HG03025 (cell line): ENCODE data around the gene STXBP2.

ENCODE experiments used
- ATAC-seq: cut with Tn5 transposase; IDR thresholded peaks from one replicate; pipeline ENCODE4 v1.9.1; 2021; ENCODE audit warnings: mild to moderate bottlenecking, moderate library complexity; ENCODE audit not compliant: unreplicated experiment, low FRiP score

STXBP2 gene

GRCh38 chr19:7676854-7677253 is 39.9 kb downstream of the STXBP2 start, which contains the start of gene MCEMP1:
Gene MCEMP1, plus strand, starts transcription at chr19:7677090. Its CDS starts 31 bp downstream, at chr19:7677121.
- no peak for ATAC-seq

DNA sequence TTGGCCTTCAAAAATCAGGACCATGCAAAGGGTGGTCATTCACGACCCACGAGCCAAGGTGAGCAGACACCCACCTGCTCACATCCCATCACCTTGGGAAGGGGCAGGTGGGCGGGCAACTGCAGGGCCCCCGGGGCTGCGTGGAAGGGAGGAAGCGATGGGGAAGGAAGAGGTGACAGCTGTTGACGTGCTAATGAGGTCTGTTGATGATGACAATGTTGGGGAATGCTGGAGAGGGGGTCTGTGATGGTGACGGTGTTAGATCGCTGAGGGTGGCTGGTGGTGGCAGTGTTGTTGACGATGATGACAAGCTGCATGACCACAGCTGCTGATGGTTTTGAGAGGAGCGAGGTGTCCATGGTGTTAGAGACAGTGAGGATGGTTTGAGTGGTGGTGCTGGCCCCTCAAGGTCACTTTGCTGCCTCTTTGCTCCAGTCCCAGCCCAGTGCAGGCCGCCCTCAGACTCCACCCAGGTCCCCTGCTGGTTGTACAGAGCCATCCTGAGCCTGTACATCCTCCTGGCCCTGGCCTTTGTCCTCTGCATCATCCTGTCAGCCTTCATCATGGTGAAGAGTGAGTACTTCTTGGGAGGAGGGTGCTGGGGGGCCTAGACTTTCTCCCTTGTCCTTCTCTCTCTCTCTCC is 40.9 kb downstream of the STXBP2 start:
- ATAC-seq = no peak

DNA sequence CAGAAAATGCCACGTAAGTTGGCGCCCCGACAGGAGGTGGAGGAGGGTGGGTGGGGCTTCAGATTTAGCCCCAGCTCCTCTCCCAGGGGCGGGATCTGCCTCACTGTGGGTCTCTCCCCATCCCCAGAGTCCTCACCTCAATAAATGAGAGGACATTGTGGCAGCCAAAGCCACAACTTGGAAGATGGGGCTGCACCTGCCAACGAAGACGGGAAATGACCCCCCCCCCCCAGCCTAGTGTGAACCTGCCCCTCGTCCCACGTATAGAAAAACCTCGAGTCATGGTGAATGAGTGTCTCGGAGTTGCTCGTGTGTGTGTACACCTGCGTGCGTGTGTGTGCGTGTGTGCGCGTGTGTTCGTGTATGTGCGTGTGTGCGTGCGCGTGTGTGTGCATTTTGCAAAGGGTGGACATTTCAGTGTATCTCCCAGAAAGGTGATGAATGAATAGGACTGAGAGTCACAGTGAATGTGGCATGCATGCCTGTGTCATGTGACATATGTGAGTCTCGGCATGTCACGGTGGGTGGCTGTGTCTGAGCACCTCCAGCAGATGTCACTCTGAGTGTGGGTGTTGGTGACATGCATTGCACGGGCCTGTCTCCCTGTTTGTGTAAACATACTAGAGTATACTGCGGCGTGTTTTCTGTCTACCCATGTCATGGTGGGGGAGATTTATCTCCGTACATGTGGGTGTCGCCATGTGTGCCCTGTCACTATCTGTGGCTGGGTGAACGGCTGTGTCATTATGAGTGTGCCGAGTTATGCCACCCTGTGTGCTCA is 42.3 kb downstream of the STXBP2 start:
- ATAC-seq = no peak

- ATAC-seq = no peak
Observed at GRCh38 chr19:7679771-7680605, 43.1 kb downstream of the STXBP2 start.

- ATAC-seq = peak; percentile 51
Observed at GRCh38 chr19:7680606-7681339, 43.9 kb downstream of the STXBP2 start, which contains the start of gene TRAPPC5. Gene TRAPPC5, plus strand, starts transcription at chr19:7680833. Its CDS starts 1,421 bp downstream, at chr19:7682254.

DNA sequence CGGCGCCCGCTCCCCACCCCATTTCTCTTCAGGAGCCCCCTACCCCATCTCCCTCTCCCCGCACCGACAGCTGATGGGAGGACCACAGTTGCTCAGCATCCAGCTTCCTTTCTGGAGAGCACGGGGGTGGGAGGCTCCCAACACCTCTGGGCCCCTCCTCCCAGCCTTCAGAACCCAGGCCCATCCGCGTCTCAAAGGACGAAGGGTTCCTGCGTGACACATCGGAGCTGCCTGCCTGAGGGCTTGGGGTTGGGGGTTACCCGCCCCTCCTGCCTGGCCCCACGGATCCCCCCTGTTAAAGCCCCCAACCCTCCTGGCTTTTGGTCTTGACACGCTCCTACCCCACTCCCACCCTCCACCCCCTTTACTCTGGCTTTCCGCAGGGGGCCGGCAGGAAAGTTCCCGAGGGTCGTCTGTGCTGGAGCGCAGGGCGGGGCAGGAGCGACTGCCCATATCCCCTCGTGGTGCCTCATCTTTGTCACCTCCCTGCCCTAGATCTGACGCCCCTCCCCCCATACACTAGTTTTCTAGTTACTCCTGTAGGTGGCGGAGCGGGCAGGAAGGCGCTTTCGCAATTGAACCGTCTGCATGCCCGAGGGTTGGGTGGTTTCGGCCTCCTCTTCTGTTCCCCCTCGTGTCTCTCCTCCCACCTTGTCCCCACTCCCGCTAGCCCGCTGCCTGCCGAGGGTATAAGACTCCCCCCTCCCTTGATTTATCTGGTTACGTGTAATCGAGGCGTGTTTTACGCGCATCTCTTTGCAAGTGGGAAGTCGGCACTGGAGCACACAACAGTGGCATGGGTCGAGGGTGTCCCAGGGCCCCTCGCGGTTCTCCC is 44.6 kb downstream of the STXBP2 start:
- ATAC-seq = no peak

DNA sequence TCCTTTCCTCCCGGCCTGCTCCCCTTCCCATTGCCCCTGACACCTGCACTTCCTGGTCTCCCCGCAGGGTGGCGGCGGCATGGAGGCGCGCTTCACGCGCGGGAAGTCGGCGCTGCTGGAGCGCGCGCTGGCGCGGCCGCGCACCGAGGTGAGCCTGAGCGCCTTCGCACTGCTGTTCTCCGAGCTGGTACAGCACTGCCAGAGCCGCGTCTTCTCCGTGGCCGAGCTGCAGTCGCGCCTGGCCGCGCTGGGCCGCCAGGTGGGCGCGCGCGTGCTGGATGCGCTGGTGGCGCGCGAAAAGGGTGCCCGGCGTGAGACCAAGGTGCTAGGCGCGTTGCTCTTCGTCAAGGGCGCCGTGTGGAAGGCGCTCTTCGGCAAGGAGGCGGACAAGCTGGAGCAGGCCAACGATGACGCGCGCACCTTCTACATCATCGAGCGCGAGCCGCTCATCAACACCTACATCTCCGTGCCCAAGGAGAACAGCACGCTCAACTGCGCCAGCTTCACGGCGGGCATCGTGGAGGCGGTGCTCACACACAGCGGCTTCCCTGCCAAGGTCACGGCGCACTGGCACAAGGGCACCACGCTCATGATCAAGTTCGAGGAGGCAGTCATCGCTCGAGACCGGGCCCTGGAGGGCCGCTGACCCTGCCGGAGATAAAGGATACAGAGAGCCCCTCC is 45.4 kb downstream of the STXBP2 start:
- no peak for ATAC-seq

GRCh38 chr19:7685546-7686445 is 48.9 kb downstream of the STXBP2 start:
- no peak for ATAC-seq

DNA sequence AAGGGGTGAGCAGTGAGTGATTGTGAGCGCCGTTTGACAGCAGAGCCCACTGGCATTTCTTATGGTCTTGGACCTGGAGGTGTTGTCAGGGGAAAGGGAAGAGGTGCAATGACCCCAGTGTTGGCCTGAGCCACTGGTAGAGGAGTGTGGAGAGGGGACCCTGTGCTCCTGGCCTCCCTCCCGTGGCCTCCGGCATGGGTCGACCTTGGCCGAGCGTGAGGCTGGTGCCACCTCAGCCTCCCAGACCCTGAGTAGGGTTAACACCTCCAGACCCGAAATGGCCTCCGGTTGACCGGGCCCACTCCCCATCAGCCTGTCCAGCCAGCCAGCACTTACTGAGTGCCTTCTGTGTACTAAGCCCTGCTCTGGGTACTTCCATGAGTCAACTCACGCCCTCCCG is 50.3 kb downstream of the STXBP2 start:
- ATAC-seq = no peak

DNA sequence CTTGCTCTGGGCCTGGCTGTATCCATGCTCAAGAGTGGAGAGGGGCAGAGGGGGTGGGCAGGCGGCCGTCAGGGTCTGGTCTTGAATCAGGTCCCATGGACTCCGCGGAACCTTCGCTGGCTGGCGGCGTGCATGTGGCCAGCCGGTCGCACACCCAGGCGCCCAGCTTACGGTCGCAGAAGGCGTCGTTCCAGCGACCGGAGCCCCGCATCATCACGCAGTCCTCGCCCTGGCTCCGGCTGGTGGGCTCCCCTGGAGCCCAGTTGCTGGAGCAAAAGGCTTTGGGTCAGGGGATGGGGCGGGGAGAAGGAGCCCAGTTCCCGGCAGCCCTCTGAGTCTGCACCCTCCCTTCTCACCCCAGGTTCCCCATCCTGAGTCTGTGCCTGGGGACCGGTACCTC is 52.3 kb downstream of the STXBP2 start:
- ATAC-seq = no peak

- no peak for ATAC-seq
Observed at GRCh38 chr19:7690779-7691258, 53.9 kb downstream of the STXBP2 start.

GRCh38 chr19:7691497-7691896 is 54.6 kb downstream of the STXBP2 start:
- ATAC-seq = no peak

GRCh38 chr19:7692417-7693088 is 55.6 kb downstream of the STXBP2 start:
- no peak for ATAC-seq

GRCh38 chr19:7694499-7694898 is 57.6 kb downstream of the STXBP2 start:
- ATAC-seq = no peak
